CD8-positive, alpha-beta memory T cell (primary cell): ENCODE measurements around the gene LIG3. TPM values are rescaled to one million over a fixed set of nuclear protein-coding genes. Genes with fewer than 3 reads are reported as not detected.
"Not testable (repeated sequence)": the region's sequence is repeated elsewhere in the genome, so short reads cannot be mapped to it uniquely, and the experiment has no call there.

ENCODE experiments used
- CTCF ChIA-PET: fragments of 350-600 bp; sonication (Branson Sonifier 250); formaldehyde crosslinking; loops from one replicate; lab custom pipeline; 2021; ENCODE audit warnings: antibody characterized with exemption; lab: Charles Lee
- POLR2A ChIA-PET: fragments of 350-600 bp; sonication (Branson Sonifier 250); formaldehyde crosslinking; loops from one replicate; lab custom pipeline; 2021; ENCODE audit warnings: antibody characterized with exemption; lab: Charles Lee
- DNase-seq, 5 donors: peaks; one replicate each; pipeline versions ENCODE4 v3.0.0 to v3.0.0-alpha.2; 2020 to 2022; ENCODE audit warnings: mixed read lengths in 1 of 5
- H3K27ac ChIP-seq: one replicate; pipeline ENCODE4 v1.7.0; 2013; ENCODE audit warnings: low read depth, mild to moderate bottlenecking, low read length, moderate library complexity
- H3K27me3 ChIP-seq: 2 replicates; pipeline ENCODE4 v1.7.0; 2013; ENCODE audit warnings: low read length, mild to moderate bottlenecking; ENCODE audit not compliant: insufficient read depth, poor library complexity, severe bottlenecking
- H3K36me3 ChIP-seq: 2 replicates; pipeline ENCODE4 v1.7.0; 2013; ENCODE audit warnings: mild to moderate bottlenecking, low read length, moderate library complexity; ENCODE audit not compliant: insufficient read depth
- H3K4me1 ChIP-seq: 2 replicates; pipeline ENCODE4 v1.7.0; 2013; ENCODE audit warnings: mild to moderate bottlenecking, low read length, moderate library complexity; ENCODE audit not compliant: insufficient read depth
- H3K4me3 ChIP-seq: 2 replicates; pipeline ENCODE4 v1.7.0; 2013; ENCODE audit warnings: mild to moderate bottlenecking, low read length
- H3K9me3 ChIP-seq: 2 replicates; pipeline ENCODE4 v1.7.0; 2013; ENCODE audit warnings: mild to moderate bottlenecking, low read length
- H3K27ac Mint-ChIP-seq, 8 donors: one replicate each; pipeline ENCODE4 v1.8.0; 2020 to 2021; ENCODE audit warnings: mixed read lengths in 8 of 8, mild to moderate bottlenecking in 6 of 8, inconsistent platforms in 3 of 8, moderate library complexity in 3 of 8
- H3K27me3 Mint-ChIP-seq, 2 donors: one replicate each; pipeline ENCODE4 v1.8.0; 2020 to 2021; ENCODE audit warnings: mixed read lengths in 2 of 2, mild to moderate bottlenecking in 1 of 2, moderate library complexity in 1 of 2
- H3K36me3 Mint-ChIP-seq, 3 donors: one replicate each; pipeline ENCODE4 v1.8.0; 2020 to 2021; ENCODE audit warnings: mixed read lengths in 3 of 3, inconsistent platforms in 1 of 3, mild to moderate bottlenecking in 1 of 3
- H3K4me1 Mint-ChIP-seq, 3 donors: one replicate each; pipeline ENCODE4 v1.8.0; 2020 to 2021; ENCODE audit warnings: mixed read lengths in 3 of 3, inconsistent platforms in 1 of 3, mild to moderate bottlenecking in 1 of 3
- H3K4me3 Mint-ChIP-seq, 7 donors: one replicate each; pipeline ENCODE4 v1.8.0; 2020 to 2021; ENCODE audit warnings: mixed read lengths in 7 of 7, mild to moderate bottlenecking in 6 of 7, moderate library complexity in 4 of 7, inconsistent platforms in 2 of 7
- H3K9me3 Mint-ChIP-seq, 5 donors: one replicate each; pipeline ENCODE4 v1.8.0; 2020 to 2022; ENCODE audit warnings: mixed read lengths in 5 of 5, mild to moderate bottlenecking in 3 of 5, moderate library complexity in 2 of 5, inconsistent platforms in 1 of 5
- polyA plus RNA-seq: library from polyadenylated mRNA; unstranded; fragments of 300-500 nt; fragmentation: Illumina TruSeq; gene quantifications from one replicate; pipeline ENCODE4 v1.2.3, GENCODE V29; 2021
- total RNA-seq, 2 experiments: library from RNA; stranded (reverse); gene quantifications; one replicate each; pipeline ENCODE4 v1.2.3, GENCODE V29; 2021

LIG3 gene
- total and polyA plus RNA-seq, 3 experiments from 2014 or later, result 14.7 to 50.9 (median 48.7) TPM

DNA sequence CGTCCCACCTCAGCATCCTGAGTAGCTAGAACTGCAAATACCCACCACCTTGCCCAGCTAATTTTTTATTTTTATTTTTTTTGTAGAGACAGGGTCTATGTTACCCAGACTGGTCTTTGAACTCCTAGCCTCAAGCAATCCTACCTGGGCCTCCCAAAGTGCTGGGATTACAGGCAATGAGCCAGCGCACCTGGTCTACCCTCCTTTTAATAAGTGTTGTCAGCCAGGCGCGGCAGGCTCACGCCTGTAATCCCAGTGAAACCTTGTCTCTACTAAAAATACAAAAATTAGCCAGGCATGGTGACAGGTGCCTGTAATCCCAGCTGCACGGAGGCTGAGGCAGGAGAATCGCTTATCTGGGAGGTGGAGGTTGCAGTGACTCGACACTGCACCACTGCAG, 63.9 kb downstream of the LIG3 start:
- Mint-ChIP-seq H3K9me3 (no peaks in the 10 kb centered on the region), H3K27me3 (no peaks in the 10 kb centered on the region), H3K4me3 (peak overlapping the region in 5 of 7 donors; percentile 6 to 49 (median 46)), H3K36me3 (peaks cover 0 to 14% (median 5%) of the 10 kb centered on the region in 3 donors), H3K4me1 (peaks cover 55 to 82% (median 74%) of the 10 kb centered on the region in 3 donors), H3K27ac (peak overlapping the region; percentile 90 to 99 (median 94))
- Histone ChIP-seq H3K4me1 (peaks cover 60% of the 10 kb centered on the region), H3K27ac (no peak overlapping the region), H3K36me3 (no peaks in the 10 kb centered on the region), H3K27me3 (no peaks in the 10 kb centered on the region), H3K9me3 (no peaks in the 10 kb centered on the region), H3K4me3 (no peak overlapping the region)
- POLR2A ChIA-PET, result no interaction called here
- DNase-seq, result no peak
- CTCF ChIA-PET, result interaction anchor here (1.2 to 2.0 kb wide), 2 partner anchors 21 to 46 kb away, joined by 3 to 6 read pairs; no protein-coding TSS in a partner anchor

DNA sequence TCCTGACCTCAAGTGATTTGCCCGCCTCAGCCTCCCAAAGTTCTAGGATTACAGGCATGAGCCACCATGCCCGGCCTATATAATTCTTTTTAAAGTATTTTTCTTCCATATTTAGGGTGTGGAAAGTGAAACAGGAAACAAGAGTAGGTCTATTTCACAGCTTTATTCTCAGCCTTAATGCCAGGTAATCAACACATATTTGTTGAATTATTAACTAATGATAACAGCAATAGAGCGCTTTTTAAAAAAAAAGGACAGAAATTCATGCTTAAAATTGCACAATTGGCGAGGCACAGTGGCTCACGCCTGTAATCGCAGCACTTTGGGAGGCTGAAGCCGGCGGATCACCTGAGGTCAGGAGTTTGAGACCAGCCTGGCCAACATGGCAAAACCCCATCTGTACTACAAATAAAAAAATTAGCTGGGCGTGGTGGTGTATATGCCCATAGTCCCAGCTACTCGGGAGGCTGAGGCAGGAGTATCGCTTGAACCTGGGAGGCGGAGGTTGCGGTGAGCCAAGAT, 65.2 kb downstream of the LIG3 start:
- POLR2A ChIA-PET, result interaction anchor here (0.6 to 2.5 kb wide), 2 partner anchors 18 to 42 kb away, joined by 3 to 10 read pairs; partner anchors contain the start of gene RFFL
- not testable (repeated sequence) for H3K27me3 ChIP-seq, H3K9me3 ChIP-seq, H3K27ac ChIP-seq, DNase-seq, H3K36me3 ChIP-seq, H3K27me3 Mint-ChIP-seq, H3K9me3 Mint-ChIP-seq
- Mint-ChIP-seq H3K27ac (peak overlapping the region; percentile 92 to 99 (median 94)), H3K4me1 (peaks cover 56 to 88% (median 78%) of the 10 kb centered on the region in 3 donors), H3K36me3 (peaks cover 0 to 12% (median 4%) of the 10 kb centered on the region in 3 donors), H3K4me3 (peak overlapping the region; percentile 64 to 92 (median 84))
- CTCF ChIA-PET, result interaction anchor here (1.0 to 3.3 kb wide), 3 partner anchors 10 to 22 kb away, joined by 3 to 17 read pairs (median 7); partner anchors contain the start of gene RFFL
- H3K4me3 ChIP-seq, result peak overlapping the region; percentile 19
- peaks cover 74% of the 10 kb centered on the region for H3K4me1 ChIP-seq

DNA sequence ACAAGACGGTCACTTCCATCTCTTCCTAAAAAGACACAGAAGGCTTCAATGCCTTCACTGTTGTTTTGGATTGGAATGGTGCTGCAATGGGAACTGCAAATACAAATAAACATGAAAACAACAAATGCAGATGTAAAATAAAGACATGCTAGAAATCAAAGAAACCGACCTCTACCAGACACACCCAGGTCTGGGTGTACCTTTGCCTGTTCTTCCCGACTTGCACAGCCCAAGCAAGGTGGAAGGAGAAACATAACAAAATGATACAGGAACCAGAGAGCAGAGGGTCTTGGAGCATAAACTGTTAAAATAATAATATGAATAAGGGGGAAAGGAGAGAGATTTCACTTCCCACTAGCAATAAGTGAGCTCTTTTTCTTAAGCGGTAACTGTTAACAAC, 65.9 kb downstream of the LIG3 start:
- no peak for DNase-seq
- ChIA-PET POLR2A (interaction anchor here (1.2 to 2.5 kb wide), 5 partner anchors 18 to 65 kb away, joined by 3 to 10 read pairs (median 6); partner anchors contain the start of genes LIG3 and RFFL), CTCF (interaction anchor here (0.8 to 3.3 kb wide), 5 partner anchors 11 to 701 kb away, joined by 3 to 17 read pairs (median 7); partner anchors contain the start of gene RFFL)
- Mint-ChIP-seq H3K4me3 (peak overlapping the region; percentile 64 to 92 (median 84)), H3K27me3 (no peaks in the 10 kb centered on the region), H3K27ac (peak overlapping the region; percentile 92 to 99 (median 94)), H3K9me3 (no peaks in the 10 kb centered on the region), H3K36me3 (peaks cover 0 to 11% (median 4%) of the 10 kb centered on the region in 3 donors), H3K4me1 (peaks cover 57 to 87% (median 76%) of the 10 kb centered on the region in 3 donors)
- Histone ChIP-seq H3K36me3 (no peaks in the 10 kb centered on the region), H3K27ac (peak overlapping the region; percentile 60), H3K4me3 (peak overlapping the region; percentile 57), H3K9me3 (no peaks in the 10 kb centered on the region), H3K4me1 (peaks cover 81% of the 10 kb centered on the region), H3K27me3 (no peaks in the 10 kb centered on the region)

DNA sequence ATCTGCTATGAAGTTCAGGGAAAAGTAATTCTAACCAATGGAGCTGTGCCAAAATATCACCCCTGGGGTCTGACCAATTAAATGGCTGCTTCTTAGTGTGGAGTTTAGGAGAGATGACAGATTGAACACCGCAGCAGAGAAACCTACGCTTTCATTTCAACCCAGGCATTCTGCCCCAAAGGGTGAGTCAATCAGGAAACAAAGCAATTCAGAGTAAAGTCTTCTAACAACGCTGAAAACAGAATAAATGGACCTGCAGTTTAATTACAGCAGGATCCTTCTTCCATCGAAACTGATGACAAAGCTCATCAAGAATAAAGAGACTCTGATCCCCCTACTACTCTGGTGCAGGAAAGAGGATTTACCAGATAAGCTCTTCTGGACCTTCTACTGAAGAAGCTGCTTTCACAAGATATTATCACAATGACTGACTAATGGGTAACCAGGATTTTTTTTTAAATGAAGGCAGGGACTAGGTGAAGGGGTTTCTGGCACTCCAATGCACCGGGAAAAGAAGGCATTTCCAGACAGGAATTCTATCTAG, 66.5 kb downstream of the LIG3 start:
- H3K27ac ChIP-seq, result peak overlapping the region; percentile 60
- H3K4me1 Mint-ChIP-seq, result peaks cover 63 to 87% (median 76%) of the 10 kb centered on the region in 3 donors

DNA sequence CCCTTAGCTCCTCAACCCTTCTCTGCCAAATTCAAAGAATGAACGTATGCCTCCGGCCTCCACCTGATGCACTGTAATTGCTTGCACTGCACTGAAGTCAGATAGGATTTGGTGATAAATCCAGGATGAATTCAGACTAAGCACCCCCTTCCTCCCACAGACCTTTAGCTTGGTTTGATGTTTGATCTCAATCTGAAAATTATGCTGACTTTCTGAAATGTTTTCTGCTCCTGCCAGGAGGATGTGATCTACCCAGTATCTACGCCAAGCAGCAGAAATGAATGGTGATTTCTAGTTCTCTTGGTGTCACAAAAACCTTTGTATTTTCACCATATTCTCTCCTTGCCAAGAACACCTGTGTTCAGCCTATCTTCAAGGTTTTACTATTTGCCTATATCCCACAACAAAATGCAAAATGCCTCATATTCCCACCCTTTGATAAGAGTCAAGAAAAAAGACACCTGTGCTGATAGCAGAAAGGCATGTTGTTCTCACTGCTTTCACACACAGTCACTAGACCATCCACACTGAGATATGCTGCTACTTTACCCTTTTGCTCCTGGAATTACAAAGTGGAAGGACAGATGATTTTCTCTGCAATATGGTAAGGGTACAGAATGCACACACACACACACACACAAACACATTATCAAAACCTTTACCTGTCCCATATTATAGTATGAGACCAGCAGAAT, 68.5 kb downstream of the LIG3 start:
- H3K27ac Mint-ChIP-seq, result peak overlapping the region; percentile 75 to 97 (median 86)
- no peaks in the 10 kb centered on the region for H3K9me3 Mint-ChIP-seq
- peaks cover 72 to 90% (median 81%) of the 10 kb centered on the region in 3 donors for H3K4me1 Mint-ChIP-seq
- peak overlapping the region; percentile 31 for H3K4me3 ChIP-seq
- H3K27me3 ChIP-seq, result no peaks in the 10 kb centered on the region
- DNase-seq, result peak in 1 of 5 donors; percentile 14
- no peaks in the 10 kb centered on the region for H3K27me3 Mint-ChIP-seq
- ChIA-PET POLR2A (interaction anchor here (1.1 kb wide), 1 partner anchor 41 kb away, joined by 3 read pairs; no protein-coding TSS in a partner anchor), CTCF (interaction anchor here (1.3 to 2.8 kb wide), 2 partner anchors 15 to 71 kb away, joined by 4 to 16 read pairs; partner anchors contain the start of genes RAD51D and RFFL)
- peaks cover 92% of the 10 kb centered on the region for H3K4me1 ChIP-seq
- H3K36me3 ChIP-seq, result no peaks in the 10 kb centered on the region
- H3K4me3 Mint-ChIP-seq, result peak overlapping the region; percentile 37 to 77 (median 60)
- H3K9me3 ChIP-seq, result no peaks in the 10 kb centered on the region
- no peak overlapping the region for H3K27ac ChIP-seq
- H3K36me3 Mint-ChIP-seq, result peaks cover 0 to 11% (median 4%) of the 10 kb centered on the region in 3 donors

More for the DNA sequence above, 66.5 kb downstream of the LIG3 start:
- Histone ChIP-seq H3K36me3 (no peaks in the 10 kb centered on the region), H3K9me3 (no peaks in the 10 kb centered on the region), H3K27me3 (no peaks in the 10 kb centered on the region), H3K4me1 (peaks cover 87% of the 10 kb centered on the region), H3K4me3 (peak overlapping the region; percentile 57)
- ChIA-PET CTCF (interaction anchor here (0.8 to 3.3 kb wide), 5 partner anchors 12 to 700 kb away, joined by 3 to 17 read pairs (median 7); partner anchors contain the start of gene RFFL), POLR2A (interaction anchor here (0.6 to 2.5 kb wide), 6 partner anchors 17 to 66 kb away, joined by 3 to 10 read pairs (median 4); partner anchors contain the start of genes LIG3 and RFFL)
- peaks cover 0 to 11% (median 4%) of the 10 kb centered on the region in 3 donors for H3K36me3 Mint-ChIP-seq
- peak overlapping the region; percentile 92 to 99 (median 94) for H3K27ac Mint-ChIP-seq
- H3K27me3 Mint-ChIP-seq, result no peaks in the 10 kb centered on the region
- DNase-seq, result peak; percentile 17 to 77 (median 67)
- no peaks in the 10 kb centered on the region for H3K9me3 Mint-ChIP-seq
- peak overlapping the region; percentile 64 to 92 (median 84) for H3K4me3 Mint-ChIP-seq

- Histone ChIP-seq H3K27me3 (no peaks in the 10 kb centered on the region), H3K4me1 (peaks cover 88% of the 10 kb centered on the region), H3K27ac (no peak overlapping the region), H3K36me3 (no peaks in the 10 kb centered on the region), H3K4me3 (no peak overlapping the region), H3K9me3 (no peaks in the 10 kb centered on the region)
- H3K27me3 Mint-ChIP-seq, result no peaks in the 10 kb centered on the region
- H3K27ac Mint-ChIP-seq, result peak overlapping the region; percentile 52 to 93 (median 78)
- ChIA-PET POLR2A (interaction anchor here (0.6 to 1.2 kb wide), 4 partner anchors 13 to 517 kb away, joined by 3 to 4 read pairs (median 4); partner anchors contain the start of gene RFFL), CTCF (interaction anchor here (0.9 to 2.8 kb wide), 5 partner anchors 13 to 69 kb away, joined by 4 to 16 read pairs (median 4); partner anchors contain the start of genes RAD51D and RFFL)
- peak overlapping the region in 3 of 7 donors; percentile 42 to 61 (median 46) for H3K4me3 Mint-ChIP-seq
- H3K9me3 Mint-ChIP-seq, result no peaks in the 10 kb centered on the region
- peaks cover 0 to 18% (median 6%) of the 10 kb centered on the region in 3 donors for H3K36me3 Mint-ChIP-seq
- no peak for DNase-seq
- H3K4me1 Mint-ChIP-seq, result peaks cover 71 to 87% (median 82%) of the 10 kb centered on the region in 3 donors
These were observed 69.9 kb downstream of the LIG3 start for GRCh38 chr17:35050170-35050569.

DNA sequence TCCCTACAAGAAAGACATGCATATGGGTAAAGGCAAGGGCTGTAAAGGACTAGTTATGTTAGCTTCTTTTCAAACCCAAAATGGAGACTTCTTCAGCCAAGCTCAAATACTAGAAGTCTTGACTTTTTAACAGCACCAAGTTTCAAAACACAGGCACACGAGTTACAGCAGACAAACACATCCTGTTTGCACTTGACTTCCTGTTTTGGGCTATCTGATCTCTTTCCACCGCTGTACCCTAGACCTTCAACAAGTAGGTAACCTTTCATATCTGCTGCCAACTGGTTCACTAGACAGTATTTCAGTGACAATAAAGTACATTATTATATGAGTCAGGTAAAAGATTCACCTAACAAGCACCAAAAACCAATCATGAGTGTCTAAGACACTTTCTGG, 70.9 kb downstream of the LIG3 start:
- Histone ChIP-seq H3K27me3 (no peaks in the 10 kb centered on the region), H3K27ac (peak overlapping the region; percentile 49), H3K4me3 (peak overlapping the region; percentile 56), H3K36me3 (no peaks in the 10 kb centered on the region), H3K9me3 (no peaks in the 10 kb centered on the region), H3K4me1 (peaks cover 82% of the 10 kb centered on the region)
- Mint-ChIP-seq H3K27me3 (peaks cover 0 to 2% of the 10 kb centered on the region in 2 donors), H3K9me3 (no peaks in the 10 kb centered on the region), H3K36me3 (peaks cover 0 to 22% (median 10%) of the 10 kb centered on the region in 3 donors), H3K4me1 (peaks cover 67 to 84% (median 80%) of the 10 kb centered on the region in 3 donors), H3K27ac (peak overlapping the region; percentile 89 to 99 (median 94)), H3K4me3 (peak overlapping the region; percentile 32 to 76 (median 71))
- DNase-seq, result peak in 4 of 5 donors; percentile 6 to 82 (median 68)
- POLR2A ChIA-PET, result interaction anchor here (0.6 to 1.7 kb wide), 4 partner anchors 12 to 28 kb away, joined by 3 to 10 read pairs (median 5); partner anchors contain the start of gene RFFL
- CTCF ChIA-PET, result interaction anchor here (0.8 to 2.1 kb wide), 4 partner anchors 39 to 69 kb away, joined by 3 to 4 read pairs (median 4); partner anchors contain the start of gene RAD51D
